ENCODE results near the gene GRHL3. TPM values are rescaled to one million over a fixed set of nuclear protein-coding genes. Genes with fewer than 3 reads are reported as not detected.

GRHL3 gene
- total and polyA plus RNA-seq, 2 experiments from 2014 or later = not detected

DNA sequence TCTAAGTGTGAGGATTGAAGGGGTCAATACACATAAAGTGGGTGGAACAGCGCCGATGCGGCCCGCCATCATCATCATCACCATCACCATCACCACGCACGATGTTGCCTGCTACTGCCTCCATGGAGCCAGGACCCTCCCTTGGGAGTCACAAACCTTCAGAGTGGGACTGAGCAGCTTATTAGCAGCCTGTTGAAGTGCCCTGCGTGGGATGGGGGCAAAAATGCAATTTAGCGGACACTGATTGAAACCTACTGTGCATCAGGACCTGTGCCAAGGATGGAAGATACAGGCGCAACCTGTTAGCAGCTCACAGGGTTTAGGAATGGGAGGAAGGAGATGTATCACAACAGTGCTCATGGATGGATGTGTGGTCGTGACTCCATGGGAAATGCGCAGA is 67.8 kb downstream of the GRHL3 start:
- Histone ChIP-seq H3K4me1 (ENCODE audit: insufficient read depth) (peaks cover 40% of the 10 kb centered on the region), H3F3A (ENCODE audit: insufficient read depth) (peaks cover 37% of the 10 kb centered on the region), H3K9me2 (ENCODE audit: insufficient read depth) (no peaks in the 10 kb centered on the region), H4K20me1 (ENCODE audit: insufficient read depth) (no peaks in the 10 kb centered on the region), H3K9ac (no peak overlapping the region), H3K27ac (no peak overlapping the region), H3K27me3 (replicated peaks; ENCODE audit: insufficient read depth) (no peaks in the 10 kb centered on the region), H3K9me3 (ENCODE audit: low read depth) (no peaks in the 10 kb centered on the region), H3K4me3 (no peak overlapping the region), H3K4me2 (ENCODE audit: unreplicated experiment) (no peak overlapping the region), H3K36me3 (ENCODE audit: low read depth) (no peaks in the 10 kb centered on the region), H2AFZ (no peak overlapping the region), H3K79me2 (ENCODE audit: insufficient read depth) (no peaks in the 10 kb centered on the region)
- TF ChIP-seq EZH2phosphoT487 (IDR thresholded peaks at IDR 0.05; ENCODE audit: insufficient read depth, low read depth) (no peak), EZH2 (IDR thresholded peaks at IDR 0.05; ENCODE audit: insufficient read depth, poor library complexity, severe bottlenecking) (no peak)
- 58 to 61% methylated on average over 11 of the region's 11 CpGs for whole genome bisulfite sequencing, 2 experiments (ENCODE audit: low coverage in 1 of 2, low lambda C conversion rate in 2 of 2, missing lambda C conversion rate in 2 of 2)
- in situ Hi-C loops (cut with MboI) = no loop called here
- DNase-seq = no peak

DNA sequence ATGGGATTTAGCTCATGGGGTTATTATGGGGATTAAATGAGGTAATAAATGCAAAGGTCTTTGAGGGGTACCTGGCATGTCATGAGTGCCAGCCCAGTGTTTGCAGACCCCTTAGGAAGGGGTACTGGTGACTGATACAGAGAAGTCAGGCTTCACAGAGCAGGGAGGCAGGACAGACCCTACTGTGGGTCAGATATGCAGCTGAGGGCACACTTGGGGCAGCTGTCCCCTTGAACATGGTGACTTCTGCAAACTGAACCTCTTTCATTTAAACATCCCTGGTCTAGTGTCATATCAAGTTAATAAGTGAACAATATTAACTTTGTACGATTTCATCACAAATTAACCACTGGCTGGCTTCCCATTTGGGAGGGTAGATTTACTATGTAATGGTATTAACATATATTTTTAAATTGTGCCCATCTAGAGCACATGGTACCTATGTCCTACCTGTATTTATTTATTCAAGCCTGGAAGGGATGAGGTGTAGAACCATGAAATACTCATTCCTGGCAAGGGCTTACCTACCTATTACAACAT is 68.5 kb downstream of the GRHL3 start:
- H3K79me2 ChIP-seq (ENCODE audit: insufficient read depth) = no peaks in the 10 kb centered on the region
- H3K36me3 ChIP-seq (ENCODE audit: low read depth) = no peaks in the 10 kb centered on the region
- WGBS, 2 experiments (ENCODE audit: low coverage in 1 of 2, low lambda C conversion rate in 2 of 2, missing lambda C conversion rate in 2 of 2) = 48 to 59% methylated on average over 1 of the region's 1 CpG
- H3K4me1 ChIP-seq (ENCODE audit: insufficient read depth) = peaks cover 43% of the 10 kb centered on the region
- H3K9me2 ChIP-seq (ENCODE audit: insufficient read depth) = no peaks in the 10 kb centered on the region
- H3K4me2 ChIP-seq (ENCODE audit: unreplicated experiment) = no peak overlapping the region
- TF ChIP-seq EZH2phosphoT487 (IDR thresholded peaks at IDR 0.05; ENCODE audit: insufficient read depth, low read depth) (no peak), EZH2 (IDR thresholded peaks at IDR 0.05; ENCODE audit: insufficient read depth, poor library complexity, severe bottlenecking) (no peak)
- H3K27ac ChIP-seq = no peak overlapping the region
- no peaks in the 10 kb centered on the region for H4K20me1 ChIP-seq (ENCODE audit: insufficient read depth)
- no peak overlapping the region for H3K4me3 ChIP-seq
- H3K9ac ChIP-seq = no peak overlapping the region
- H2AFZ ChIP-seq = no peak overlapping the region
- no peak for DNase-seq
- H3F3A ChIP-seq (ENCODE audit: insufficient read depth) = peaks cover 40% of the 10 kb centered on the region
- in situ Hi-C loops (cut with MboI) = no loop called here
- H3K9me3 ChIP-seq (ENCODE audit: low read depth) = no peaks in the 10 kb centered on the region
- H3K27me3 ChIP-seq (replicated peaks; ENCODE audit: insufficient read depth) = no peaks in the 10 kb centered on the region

DNA sequence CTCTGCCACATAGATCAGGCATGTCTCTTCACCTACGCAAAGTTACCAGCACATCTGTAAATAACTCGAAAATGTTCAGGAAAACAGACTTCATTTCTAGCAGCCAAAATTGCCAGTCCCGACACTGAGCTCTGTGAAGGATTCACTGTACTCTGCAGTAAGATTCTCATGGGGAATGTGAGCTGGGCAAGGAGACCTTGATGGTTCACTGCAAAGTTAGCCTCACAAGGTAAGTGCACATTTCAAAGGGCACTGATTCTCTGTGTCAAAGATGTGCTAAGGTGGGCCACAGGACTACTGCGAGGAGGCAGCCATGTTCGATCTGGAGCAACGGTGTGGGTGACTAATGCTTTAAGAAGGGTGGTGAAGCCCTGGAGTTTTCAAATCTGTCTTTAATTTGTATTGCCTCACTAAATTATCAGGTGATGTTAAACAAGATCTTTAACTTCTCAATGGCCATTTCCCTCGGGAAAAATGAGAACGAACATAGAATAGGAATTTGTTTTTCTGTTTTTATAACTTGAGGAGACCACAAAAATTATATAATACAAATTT is 69.3 kb downstream of the GRHL3 start:
- Histone ChIP-seq H3K9ac (no peak overlapping the region), H3K9me3 (ENCODE audit: low read depth) (no peaks in the 10 kb centered on the region), H3F3A (ENCODE audit: insufficient read depth) (peaks cover 44% of the 10 kb centered on the region), H3K9me2 (ENCODE audit: insufficient read depth) (no peaks in the 10 kb centered on the region), H3K27ac (no peak overlapping the region), H2AFZ (no peak overlapping the region), H3K27me3 (replicated peaks; ENCODE audit: insufficient read depth) (no peaks in the 10 kb centered on the region), H3K36me3 (ENCODE audit: low read depth) (no peaks in the 10 kb centered on the region), H3K79me2 (ENCODE audit: insufficient read depth) (no peaks in the 10 kb centered on the region), H3K4me3 (no peak overlapping the region), H3K4me2 (ENCODE audit: unreplicated experiment) (peak overlapping the region; percentile 19), H3K4me1 (ENCODE audit: insufficient read depth) (peaks cover 50% of the 10 kb centered on the region), H4K20me1 (ENCODE audit: insufficient read depth) (no peaks in the 10 kb centered on the region)
- peak; percentile 70 for DNase-seq
- WGBS, 2 experiments (ENCODE audit: low coverage in 1 of 2, low lambda C conversion rate in 2 of 2, missing lambda C conversion rate in 2 of 2) = 38 to 41% methylated on average over 8 of the region's 8 CpGs
- in situ Hi-C loops (cut with MboI) = no loop called here
- TF ChIP-seq EZH2 (IDR thresholded peaks at IDR 0.05; ENCODE audit: insufficient read depth, poor library complexity, severe bottlenecking) = no peak
- no peak for TF ChIP-seq EZH2phosphoT487 (IDR thresholded peaks at IDR 0.05; ENCODE audit: insufficient read depth, low read depth)

DNA sequence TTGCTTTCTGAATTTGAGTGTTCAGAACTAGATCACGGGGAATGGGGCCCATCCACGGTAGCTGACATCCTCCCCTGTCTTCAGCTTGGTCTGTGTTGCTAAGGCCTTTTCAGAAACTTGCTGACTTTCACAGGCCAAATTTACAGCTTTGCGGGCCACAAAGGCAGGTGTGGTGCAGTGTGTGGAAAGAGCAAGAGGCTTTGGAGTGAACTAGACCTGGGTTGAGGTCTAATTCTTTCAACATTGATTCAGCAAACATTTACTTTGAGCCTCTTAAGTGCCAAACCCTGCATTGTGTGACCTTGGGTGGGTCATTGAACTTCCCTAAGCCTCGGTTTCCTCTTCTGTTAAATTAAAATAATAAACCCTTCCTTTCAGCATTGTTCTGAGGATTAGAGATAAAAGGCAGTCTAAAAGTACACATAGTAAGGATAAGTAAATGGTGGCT is 70.1 kb downstream of the GRHL3 start:
- in situ Hi-C loops (cut with MboI) = no loop called here
- TF ChIP-seq EZH2phosphoT487 (IDR thresholded peaks at IDR 0.05; ENCODE audit: insufficient read depth, low read depth) = no peak
- no peak for TF ChIP-seq EZH2 (IDR thresholded peaks at IDR 0.05; ENCODE audit: insufficient read depth, poor library complexity, severe bottlenecking)
- Histone ChIP-seq H3F3A (ENCODE audit: insufficient read depth) (peaks cover 43% of the 10 kb centered on the region), H3K9me3 (ENCODE audit: low read depth) (no peaks in the 10 kb centered on the region), H3K27ac (no peak overlapping the region), H4K20me1 (ENCODE audit: insufficient read depth) (no peaks in the 10 kb centered on the region), H3K27me3 (replicated peaks; ENCODE audit: insufficient read depth) (no peaks in the 10 kb centered on the region), H3K36me3 (ENCODE audit: low read depth) (no peaks in the 10 kb centered on the region), H3K79me2 (ENCODE audit: insufficient read depth) (no peaks in the 10 kb centered on the region), H3K9me2 (ENCODE audit: insufficient read depth) (no peaks in the 10 kb centered on the region), H3K4me2 (ENCODE audit: unreplicated experiment) (no peak overlapping the region), H3K4me1 (ENCODE audit: insufficient read depth) (peaks cover 54% of the 10 kb centered on the region), H2AFZ (no peak overlapping the region), H3K4me3 (no peak overlapping the region), H3K9ac (no peak overlapping the region)
- DNase-seq = no peak
- WGBS, 2 experiments (ENCODE audit: low coverage in 1 of 2, low lambda C conversion rate in 2 of 2, missing lambda C conversion rate in 2 of 2) = 90% methylated on average over 4 of the region's 4 CpGs
